IMR-90 (cell line): ENCODE results near the gene ATRX. TPM values are rescaled to one million over a fixed set of nuclear protein-coding genes. Genes with fewer than 3 reads are reported as not detected.

Source experiments
- ATAC-seq: fragments of 200-7000 bp; cut with Tn5 transposase; 2 replicates; pipeline ENCODE4 v1.9.1; 2020; ENCODE audit warnings: low read depth, mild to moderate bottlenecking, moderate library complexity
- BruUV-seq: library from RNA; stranded (reverse); fragments of 400-500 nt; replicated peaks from 2 replicates; lab custom pipeline; 2021; lab: Mats Ljungman, UMichigan
- CTCF ChIA-PET: fragments of 300-600 bp; formaldehyde crosslinking; extraction: SDS; loops from one replicate; lab custom pipeline; 2021; ENCODE audit warnings: antibody characterized with exemption; lab: Yijun Ruan, JAX
- POLR2A ChIA-PET: fragments of 300-600 bp; sonication (Branson Sonifier 250); formaldehyde crosslinking; loops from one replicate; lab custom pipeline; 2022; ENCODE audit warnings: antibody characterized with exemption; ENCODE audit not compliant: unreplicated experiment; lab: Charles Lee
- DNase-seq: peaks from one replicate; pipeline ENCODE4 v3.0.0; 2013
- H2AFZ ChIP-seq: replicated peaks from 2 replicates; pipeline ENCODE3; 2013; ENCODE audit warnings: low read length, mild to moderate bottlenecking; ENCODE audit not compliant: poor library complexity
- H2AK5ac ChIP-seq: 2 replicates; pipeline ENCODE4 v1.6.1; 2013; ENCODE audit warnings: low read depth, low read length, inconsistent platforms
- H2AK9ac ChIP-seq: replicated peaks from 2 replicates; pipeline ENCODE3; 2013; ENCODE audit warnings: mild to moderate bottlenecking, low read depth, low read length, moderate library complexity; ENCODE audit not compliant: poor library complexity
- H2BK120ac ChIP-seq: 2 replicates; pipeline ENCODE4 v1.6.1; 2013; ENCODE audit warnings: low read depth, low read length, inconsistent platforms
- H2BK15ac ChIP-seq: 3 replicates; pipeline ENCODE4 v1.6.1; 2013; ENCODE audit warnings: low read depth, low read length, inconsistent platforms
- H2BK20ac ChIP-seq: 2 replicates; pipeline ENCODE4 v1.6.1; 2013; ENCODE audit warnings: low read depth, mild to moderate bottlenecking, inconsistent platforms, low read length, moderate library complexity
- H2BK5ac ChIP-seq: 2 replicates; pipeline ENCODE4 v1.6.1; 2013; ENCODE audit warnings: mild to moderate bottlenecking, low read depth, low read length, inconsistent platforms; ENCODE audit not compliant: poor library complexity, severe bottlenecking
- H3K14ac ChIP-seq: replicated peaks from 2 replicates; pipeline ENCODE4 v1.6.1; 2013; ENCODE audit warnings: low read depth, low read length, inconsistent platforms
- H3K18ac ChIP-seq: 2 replicates; pipeline ENCODE4 v1.6.1; 2013; ENCODE audit warnings: low read depth, low read length, control low read depth
- H3K23ac ChIP-seq: 2 replicates; pipeline ENCODE4 v1.6.1; 2013; ENCODE audit warnings: low read depth, low read length, inconsistent platforms
- H3K27ac ChIP-seq: 2 replicates; pipeline ENCODE4 v1.5.1; 2013; ENCODE audit warnings: mild to moderate bottlenecking, control low read depth, low read length; ENCODE audit not compliant: insufficient read depth
- H3K27me3 ChIP-seq: 2 replicates; pipeline ENCODE4 v1.6.1; 2013; ENCODE audit warnings: low read length; ENCODE audit not compliant: control insufficient read depth, insufficient read depth
- H3K36me3 ChIP-seq: 2 replicates; pipeline ENCODE4 v1.6.1; 2013; ENCODE audit warnings: low read length, mixed read lengths; ENCODE audit not compliant: control insufficient read depth, insufficient read depth
- H3K4ac ChIP-seq: 2 replicates; pipeline ENCODE4 v1.6.1; 2013; ENCODE audit warnings: low read depth, low read length, inconsistent platforms
- H3K4me1 ChIP-seq: 2 replicates; pipeline ENCODE4 v1.6.1; 2013; ENCODE audit warnings: low read length, mixed read lengths; ENCODE audit not compliant: control insufficient read depth, insufficient read depth
- H3K4me2 ChIP-seq: 2 replicates; pipeline ENCODE4 v1.6.1; 2013; ENCODE audit warnings: low read depth, mild to moderate bottlenecking, control low read depth, low read length, moderate library complexity
- H3K4me3 ChIP-seq: 2 replicates; pipeline ENCODE4 v1.5.1; 2013; ENCODE audit warnings: low read depth, mild to moderate bottlenecking, control low read depth, low read length, moderate library complexity; ENCODE audit not compliant: insufficient read depth
- H3K56ac ChIP-seq: 2 replicates; pipeline ENCODE4 v1.6.1; 2013; ENCODE audit warnings: low read length, inconsistent platforms; ENCODE audit not compliant: insufficient read depth; ENCODE audit errors: extremely low read depth
- H3K79me1 ChIP-seq, 2 experiments: 2 replicates each; pipeline ENCODE4 v1.6.1; 2013; ENCODE audit warnings: low read length in 2 of 2, inconsistent platforms in 1 of 2, low read depth in 1 of 2
- H3K9ac ChIP-seq: 2 replicates; pipeline ENCODE4 v1.6.1; 2013; ENCODE audit warnings: low read depth, low read length, control low read depth
- H3K9me1 ChIP-seq: 2 replicates; pipeline ENCODE4 v1.6.1; 2013; ENCODE audit warnings: low read length, inconsistent platforms; ENCODE audit not compliant: insufficient read depth
- H3K9me3 ChIP-seq: 2 replicates; pipeline ENCODE4 v1.6.1; 2013; ENCODE audit warnings: low read length; ENCODE audit not compliant: control insufficient read depth, insufficient read depth
- H4K20me1 ChIP-seq: 2 replicates; pipeline ENCODE4 v1.6.1; 2013; ENCODE audit warnings: low read length, inconsistent platforms; ENCODE audit not compliant: insufficient read depth
- H4K5ac ChIP-seq: 2 replicates; pipeline ENCODE4 v1.6.1; 2013; ENCODE audit warnings: mild to moderate bottlenecking, low read depth, low read length, control low read depth
- H4K8ac ChIP-seq, 2 experiments: 2 replicates each; pipeline ENCODE4 v1.6.1; 2013; ENCODE audit warnings: low read depth in 2 of 2, low read length in 2 of 2, control low read depth in 1 of 2, inconsistent platforms in 1 of 2
- H4K91ac ChIP-seq: 2 replicates; pipeline ENCODE4 v1.6.1; 2013; ENCODE audit warnings: low read depth, low read length, inconsistent platforms; ENCODE audit not compliant: insufficient read depth
- ELK1 ChIP-seq: fragments of 150-350 bp; IDR thresholded peaks from 2 replicates; pipeline ENCODE4 v1.6.1; 2016; ENCODE audit warnings: low read depth, mild to moderate bottlenecking, low read length, moderate library complexity, borderline replicate concordance
- RFX5 ChIP-seq: IDR thresholded peaks from 2 replicates; pipeline ENCODE4 v1.8.0; 2012; ENCODE audit warnings: low read depth, mild to moderate bottlenecking, low read length, moderate library complexity
- SMC3 ChIP-seq: fragments of 150-350 bp; IDR thresholded peaks from 2 replicates; pipeline ENCODE4 v1.6.1; 2016; ENCODE audit warnings: low read depth, mild to moderate bottlenecking, antibody characterized with exemption, low read length, moderate library complexity
- WGBS, 2 experiments: methylation state at CpG; one replicate each; pipeline versions ENCODE4 v1.1.5 to v1.1.7; 2013; ENCODE audit warnings: missing lambda C conversion rate in 2 of 2; ENCODE audit not compliant: insufficient read length in 1 of 2; ENCODE audit errors: extremely low coverage in 2 of 2; 5-methylcytosine and 5-hydroxymethylcytosine counted together
- dilution Hi-C: fragments of 300-500 bp; cut with HindIII; formaldehyde crosslinking; loops from one replicate; pipeline ENCODE4 v1.14.3; 2018; ENCODE audit warnings: low sequenced_read_pairs; ENCODE audit not compliant: unreplicated experiment
- in situ Hi-C: fragments of 300-500 bp; cut with MboI; formaldehyde crosslinking; loops from 3 replicates; pipeline ENCODE4 v1.14.3; 2019; ENCODE audit warnings: low sequenced_read_pairs, inconsistent platforms, mixed read lengths
- intact Hi-C: fragments of 100-400 bp; cut with micrococcal nuclease; formaldehyde crosslinking; loops from 2 replicates; pipeline ENCODE4 v1.10.0; 2022
- polyA plus RNA-seq, 3 experiments: library from polyadenylated mRNA; depleted of rRNA; stranded (reverse); fragments of >200 nt; gene quantifications; 2 replicates each; pipeline ENCODE4 v1.2.3, GENCODE V29; 2012; ENCODE audit warnings: low replicate concordance in 1 of 3
- total RNA-seq: library from RNA; depleted of rRNA; stranded (reverse); fragments of >200 nt; gene quantifications from 2 replicates; pipeline ENCODE4 v1.2.3, GENCODE V29; 2012

The ATRX gene
- total and polyA plus RNA-seq, 2 of the 4 experiments (the other 2 are of a cell fraction): 20.7 to 73.8 TPM

- H3K79me1 ChIP-seq: no peaks in the 10 kb centered on the region
- no peak overlapping the region for H4K91ac ChIP-seq
- H2AK5ac ChIP-seq: no peak overlapping the region
- no peaks in the 10 kb centered on the region for H3K9me1 ChIP-seq
- H3K4me3 ChIP-seq: peak overlapping the region; percentile 71
- H3K18ac ChIP-seq: no peak overlapping the region
- no peaks in the 10 kb centered on the region for H3K9me3 ChIP-seq
- H2BK15ac ChIP-seq: no peak overlapping the region
- DNase-seq: no peak
- POLR2A ChIA-PET: no interaction called here
- no peaks in the 10 kb centered on the region for H3K27me3 ChIP-seq
- H3K4ac ChIP-seq: no peak overlapping the region
- TF ChIP-seq SMC3 (no peak), ELK1 (no peak), RFX5 (no peak)
- peak overlapping the region; percentile 16; the same call in 1 of the 2 replicates for H3K4me2 ChIP-seq
- intact Hi-C loops (loop anchor here (10.0 kb wide), 1 partner anchor 108 kb away; the partner anchor contains the start of genes COX7B and MAGT1), in situ Hi-C loops (no loop called here), dilution Hi-C loops (no loop called here)
- H2BK5ac ChIP-seq: no peak overlapping the region
- H4K5ac ChIP-seq: no peak overlapping the region
- H3K4me1 ChIP-seq: no peaks in the 10 kb centered on the region
- peak overlapping the region; percentile 96 for H2AFZ ChIP-seq
- H4K20me1 ChIP-seq: peaks cover 28% of the 10 kb centered on the region
- H2BK20ac ChIP-seq: no peak overlapping the region; the same call in 1 of the 2 replicates
- peak overlapping the region; percentile 22 to 63; a peak in 3 of 4 replicates for H4K8ac ChIP-seq
- no peak overlapping the region for H2BK120ac ChIP-seq
- WGBS, 2 experiments: no CpG with 5 or more reads among the region's 5 CpGs
- H3K27ac ChIP-seq: no peak overlapping the region
- H3K9ac ChIP-seq: no peak overlapping the region
- BruUV-seq: no TSS peak
- H3K14ac ChIP-seq: no peak overlapping the region; the same call in 1 of the 2 replicates
- no peak; the same call in 1 of the 2 replicates for ATAC-seq
- CTCF ChIA-PET: no interaction called here
- H3K23ac ChIP-seq: no peak overlapping the region
- H3K36me3 ChIP-seq: no peaks in the 10 kb centered on the region
- no peak overlapping the region for H2AK9ac ChIP-seq
- H3K56ac ChIP-seq: no peak overlapping the region
Measured at GRCh38 chrX:77786365-77786680, 307 bp upstream of the ATRX start.
